NCI-H774 (cell line): ENCODE data around the gene HDAC9.

Experiments used
- DNase-seq: peaks from one replicate; lab custom pipeline; 2025; lab: John Stamatoyannopoulos, UW

HDAC9 gene

DNA sequence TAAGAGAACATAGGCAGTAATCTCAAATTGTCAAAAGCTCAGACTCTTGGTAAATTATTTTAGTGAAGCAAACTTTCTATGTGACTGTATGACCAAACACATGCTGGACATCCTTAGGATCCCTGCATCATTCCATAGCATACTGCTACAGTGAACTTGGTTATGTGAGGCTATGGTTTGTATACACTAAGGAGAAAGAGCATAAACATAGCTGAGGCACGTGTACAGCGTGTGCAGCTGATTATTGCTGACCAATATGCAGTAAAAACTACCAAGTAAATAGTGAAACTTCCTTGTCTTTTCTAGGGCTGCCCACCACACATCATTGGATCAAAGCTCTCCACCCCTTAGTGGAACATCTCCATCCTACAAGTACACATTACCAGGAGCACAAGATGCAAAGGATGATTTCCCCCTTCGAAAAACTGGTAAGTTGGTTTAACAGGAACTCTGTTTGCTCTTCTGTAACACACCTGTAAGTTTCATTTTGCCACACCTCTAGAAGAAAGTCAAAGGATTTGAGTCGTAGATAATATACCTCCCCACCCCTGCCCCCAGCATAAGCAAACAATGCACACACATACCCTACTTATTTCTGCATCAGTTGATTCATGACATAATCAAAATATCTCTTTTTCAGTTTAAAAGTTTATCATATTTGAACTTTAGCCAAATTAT, 98.2 kb downstream of the HDAC9 start:
- no peak for DNase-seq

DNA sequence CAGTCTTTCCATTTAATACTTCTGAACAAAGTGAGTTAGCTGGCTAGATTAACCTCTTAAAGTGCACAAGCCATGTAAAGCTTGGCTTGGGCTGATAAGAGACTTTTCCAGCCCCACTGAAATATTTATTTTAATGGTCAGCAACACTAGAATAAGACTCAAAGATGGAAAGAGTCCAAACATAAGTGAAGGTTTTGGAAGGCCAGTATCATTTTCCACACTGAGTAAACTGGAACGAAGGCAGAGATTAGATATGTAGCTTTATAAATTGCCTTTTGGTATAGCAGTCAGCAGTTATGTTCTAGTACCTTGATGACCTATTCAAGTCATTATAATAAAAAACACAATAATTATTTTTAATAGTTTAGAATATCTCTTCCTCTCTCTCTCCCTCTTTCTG, 102.2 kb downstream of the HDAC9 start:
- no peak for DNase-seq

DNA sequence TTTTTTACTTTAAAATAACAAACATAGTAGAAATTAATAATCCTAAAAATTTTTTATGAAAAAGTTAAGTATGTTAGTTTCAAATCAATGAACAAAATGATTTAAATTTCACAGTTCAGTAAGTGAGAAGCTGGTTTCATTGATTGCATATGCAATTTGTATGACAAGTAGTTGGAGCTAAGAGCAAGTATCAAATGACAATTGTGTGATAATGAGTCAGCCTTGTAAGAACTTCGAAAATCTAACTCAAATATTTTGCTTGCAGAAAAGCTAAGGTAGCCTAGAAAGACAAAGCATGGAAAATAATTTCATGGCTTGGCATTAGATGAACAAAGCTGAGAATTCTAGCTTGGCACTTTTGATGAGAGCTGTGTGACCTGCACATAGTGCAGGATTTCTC, 111.5 kb downstream of the HDAC9 start:
- no peak for DNase-seq

DNA sequence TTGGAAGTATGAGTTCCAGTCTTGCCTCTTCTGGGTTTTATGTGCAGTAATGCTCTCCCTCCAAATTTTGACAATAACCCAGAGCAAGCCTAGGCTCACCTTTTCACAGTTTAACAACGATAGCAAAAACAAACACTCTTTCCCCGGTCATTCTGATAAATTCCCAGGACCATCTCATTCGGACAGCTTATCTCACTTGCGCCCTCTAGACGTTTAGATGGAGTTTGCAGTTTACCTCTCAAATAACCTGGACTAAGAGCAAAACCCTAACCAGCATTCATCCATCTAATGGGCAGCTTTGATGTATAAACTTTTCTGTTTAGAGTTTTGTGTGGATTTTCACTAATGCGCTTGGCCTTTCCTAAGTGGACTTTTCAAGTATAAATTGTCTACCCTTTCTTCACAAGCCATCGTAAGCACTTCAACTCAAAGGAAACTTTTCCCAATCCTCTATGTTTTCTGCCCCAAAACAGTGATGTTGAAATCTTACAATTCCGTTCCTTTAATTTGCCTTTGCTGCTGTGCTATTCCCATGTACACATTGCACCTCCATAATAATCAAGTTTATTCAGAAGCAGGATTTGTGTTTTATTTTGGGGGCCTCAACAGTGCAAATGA, 114.9 kb downstream of the HDAC9 start:
- DNase-seq: no peak

DNA sequence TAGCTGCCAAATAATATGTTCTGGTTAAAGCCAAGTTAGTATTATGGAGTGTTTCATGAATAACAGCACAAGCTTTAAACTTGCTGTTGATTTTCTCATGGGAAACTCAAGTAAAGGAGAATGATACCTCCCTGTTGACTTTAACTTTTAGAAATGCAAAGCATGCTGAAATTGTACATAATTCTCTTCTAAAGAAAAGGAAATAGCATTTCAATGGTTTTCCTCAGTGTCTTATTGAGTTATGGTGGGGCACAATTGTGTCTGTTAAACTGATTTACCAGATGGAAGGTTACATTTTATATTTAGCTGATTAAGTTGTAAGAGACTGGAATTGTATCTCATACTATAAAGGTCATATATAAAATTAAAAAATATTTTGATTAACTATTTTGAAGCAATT, 119.3 kb downstream of the HDAC9 start:
- no peak for DNase-seq

DNA sequence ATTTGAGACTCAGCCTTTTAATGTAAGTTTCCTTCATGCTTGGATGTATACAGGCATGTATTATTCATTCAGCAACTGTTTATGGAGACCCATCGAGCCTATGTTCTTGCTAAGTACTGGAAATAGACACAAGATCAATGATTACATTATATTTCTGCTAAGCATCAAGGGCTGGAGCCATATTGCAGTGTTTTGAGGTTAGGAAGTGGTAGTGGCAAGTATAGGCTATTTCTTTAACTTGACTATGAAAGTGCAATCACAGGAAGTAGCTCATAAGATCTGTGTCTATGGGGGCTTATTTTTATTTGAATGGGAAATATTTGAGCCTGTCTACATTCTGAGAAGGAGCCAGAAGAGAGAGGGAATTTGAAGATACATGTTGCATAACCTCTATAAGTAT, 123.8 kb downstream of the HDAC9 start:
- no peak for DNase-seq

DNA sequence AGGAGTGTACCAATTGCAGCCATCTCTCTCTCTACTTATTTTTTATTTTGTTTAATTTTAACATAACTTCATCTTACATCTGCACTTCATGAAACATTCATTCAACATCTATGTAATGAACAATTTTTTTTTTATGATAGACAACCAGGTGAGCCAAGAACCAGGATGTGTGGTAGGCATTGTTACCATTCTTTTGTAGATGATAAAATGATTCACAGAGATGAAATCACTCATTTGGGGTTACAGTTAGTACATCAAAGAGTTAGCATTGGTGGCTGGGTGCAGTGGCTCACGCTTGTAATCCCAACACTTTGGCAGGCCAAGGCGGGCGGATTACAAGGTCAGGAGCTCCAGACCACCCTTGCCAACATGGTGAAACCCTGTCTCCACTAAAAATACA, 127.8 kb downstream of the HDAC9 start:
- DNase-seq: no peak

DNA sequence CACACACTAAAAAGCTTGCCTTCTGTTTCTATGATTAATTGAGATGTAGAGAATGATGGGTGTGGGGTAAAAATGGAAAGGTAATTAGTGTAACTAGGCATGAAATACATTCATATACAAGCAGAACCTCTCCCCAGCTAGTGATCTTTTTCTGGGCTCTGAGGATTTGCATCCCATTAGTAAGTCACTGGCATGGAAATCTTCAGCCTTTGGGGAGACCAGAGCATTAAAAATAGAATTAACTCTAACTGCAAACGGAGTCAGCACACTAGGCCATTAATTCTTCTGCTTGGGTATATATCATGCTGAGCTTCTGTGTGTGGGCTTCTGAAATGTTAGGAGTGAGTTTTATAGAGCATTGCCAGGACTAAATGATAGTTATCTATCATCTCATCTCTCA, 128.9 kb downstream of the HDAC9 start:
- DNase-seq: no peak

DNA sequence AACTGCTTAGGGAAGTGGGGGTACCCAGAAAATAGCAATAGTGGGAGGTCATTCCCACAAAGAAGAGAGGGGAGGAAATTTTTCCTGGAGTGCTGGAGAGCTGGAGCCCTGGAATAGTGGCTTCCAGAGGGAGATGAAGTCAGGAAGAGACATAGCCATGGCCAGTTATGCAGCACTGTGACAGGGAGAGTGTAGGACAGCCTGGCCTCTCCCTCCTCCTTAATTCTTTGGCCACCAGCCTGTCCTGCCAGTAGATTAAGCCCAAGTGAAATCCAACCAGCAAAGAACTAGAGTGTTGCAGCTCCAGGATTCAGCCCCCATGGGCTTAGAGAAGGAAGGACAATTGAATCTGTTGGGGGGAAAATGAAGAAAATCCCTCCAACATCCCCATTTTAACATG, 130.5 kb downstream of the HDAC9 start:
- DNase-seq: no peak

DNA sequence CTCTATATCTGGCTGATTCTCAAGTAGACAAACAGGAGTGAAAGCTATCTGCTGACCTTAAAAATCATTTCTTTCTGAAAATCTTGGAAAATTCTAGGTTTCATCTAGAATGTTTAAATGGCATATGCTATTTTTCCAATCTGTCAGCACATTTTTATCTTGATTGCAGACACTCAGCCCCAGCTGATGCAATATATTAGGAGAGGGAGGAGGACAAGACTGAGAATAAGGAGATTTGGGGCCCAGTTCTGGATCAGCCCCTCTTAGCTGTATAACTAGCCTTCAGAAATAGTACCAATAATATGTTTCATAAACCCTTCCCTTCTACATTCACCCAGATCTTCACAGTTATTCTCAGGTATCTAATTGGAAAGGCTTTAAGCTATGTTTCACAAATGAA, 131.2 kb downstream of the HDAC9 start:
- DNase-seq: no peak

DNA sequence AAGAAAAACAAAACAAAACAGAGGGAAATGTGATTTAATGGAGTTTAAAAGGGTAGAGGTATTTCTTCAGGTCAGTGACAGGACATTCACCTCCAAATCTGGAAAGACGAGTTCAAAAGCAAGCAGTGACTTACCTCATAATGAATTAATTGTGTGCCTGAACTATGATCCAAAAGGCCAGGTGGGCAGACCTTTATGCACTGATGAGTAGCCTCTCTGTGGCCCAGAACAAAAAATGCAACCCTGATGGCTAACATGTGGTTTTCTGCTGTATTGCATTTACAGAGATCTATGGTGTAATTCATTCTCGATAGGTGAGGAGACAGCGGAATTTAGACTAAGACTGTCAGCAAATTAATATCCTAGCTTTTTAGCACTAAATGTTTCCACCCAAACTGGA, 142.0 kb downstream of the HDAC9 start:
- DNase-seq: no peak

DNA sequence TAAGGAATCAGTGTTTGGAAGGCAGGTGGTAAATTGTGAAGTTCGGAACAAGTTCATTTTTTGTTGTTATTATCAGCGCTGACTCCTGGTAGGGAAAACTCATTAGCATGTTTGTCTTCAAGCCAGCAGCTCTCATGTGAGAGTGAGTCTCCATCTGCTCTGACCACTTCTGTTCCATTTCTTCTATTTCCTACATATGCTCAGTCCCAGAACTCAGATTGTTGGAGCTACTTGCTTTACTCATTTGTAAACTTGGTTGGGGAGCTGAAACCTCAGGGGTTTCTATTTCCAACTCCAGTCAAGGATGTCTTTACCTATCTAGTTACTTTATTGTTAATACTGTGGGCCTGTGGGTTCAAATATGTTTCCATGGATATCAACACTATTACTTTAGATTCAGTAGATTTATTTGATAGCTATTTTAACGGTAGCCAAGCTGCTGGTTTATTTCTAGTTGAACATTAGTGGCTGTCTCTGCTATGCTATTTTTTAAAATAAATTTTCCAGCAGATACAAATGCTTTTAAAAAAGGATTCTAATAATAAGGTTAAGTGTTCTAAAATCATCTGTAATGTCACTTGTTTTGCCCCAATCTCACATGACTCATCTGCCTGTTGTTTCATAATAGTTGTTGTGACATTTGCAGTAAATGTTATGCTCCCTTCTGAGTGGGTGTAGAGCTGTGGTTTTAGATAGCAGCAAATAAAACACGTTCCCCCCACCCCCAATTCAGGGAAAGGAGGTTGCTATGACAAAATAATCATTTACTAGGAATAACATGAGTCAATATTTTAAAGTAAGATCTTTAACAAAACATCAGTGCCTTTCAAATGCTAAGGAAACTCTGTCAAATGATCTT, 143.3 kb downstream of the HDAC9 start:
- DNase-seq: no peak

DNA sequence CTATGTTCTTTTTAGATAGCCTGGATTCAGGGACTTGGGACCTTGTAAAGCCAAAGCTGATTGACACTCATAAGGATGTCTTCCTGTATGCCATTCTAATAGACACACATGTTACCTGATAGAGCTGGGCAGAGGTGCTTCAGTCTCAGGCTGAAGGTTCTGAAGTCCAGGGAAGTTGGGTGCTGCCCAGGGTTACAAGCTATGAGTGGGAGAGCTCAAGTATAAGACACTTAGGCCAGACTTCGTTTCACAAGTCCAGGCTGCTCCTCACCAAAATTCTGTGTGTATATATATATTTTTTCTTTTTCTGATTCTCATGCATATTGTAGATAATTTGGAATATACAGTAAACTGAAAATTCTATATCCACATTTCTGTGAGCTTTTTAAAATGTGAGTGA, 144.2 kb downstream of the HDAC9 start:
- DNase-seq: no peak

DNA sequence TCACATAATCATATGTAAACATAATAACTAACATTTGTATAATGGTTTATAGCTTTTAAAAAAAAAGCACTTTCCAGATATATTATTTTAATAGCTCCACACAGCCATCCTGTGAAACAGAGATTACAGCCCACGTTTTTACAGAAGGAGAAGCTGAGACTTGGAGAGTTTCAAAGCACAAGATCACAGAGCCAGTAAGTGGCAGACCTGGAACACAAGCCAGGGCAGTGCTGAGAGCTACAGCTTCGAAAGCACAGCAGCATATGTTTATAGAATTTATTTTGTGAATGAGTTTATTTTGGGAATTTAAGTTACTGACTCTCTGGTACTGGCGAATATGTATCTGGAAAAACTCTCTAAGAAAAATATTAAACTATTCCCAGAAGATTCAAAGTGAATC, 149.4 kb downstream of the HDAC9 start:
- no peak for DNase-seq

DNA sequence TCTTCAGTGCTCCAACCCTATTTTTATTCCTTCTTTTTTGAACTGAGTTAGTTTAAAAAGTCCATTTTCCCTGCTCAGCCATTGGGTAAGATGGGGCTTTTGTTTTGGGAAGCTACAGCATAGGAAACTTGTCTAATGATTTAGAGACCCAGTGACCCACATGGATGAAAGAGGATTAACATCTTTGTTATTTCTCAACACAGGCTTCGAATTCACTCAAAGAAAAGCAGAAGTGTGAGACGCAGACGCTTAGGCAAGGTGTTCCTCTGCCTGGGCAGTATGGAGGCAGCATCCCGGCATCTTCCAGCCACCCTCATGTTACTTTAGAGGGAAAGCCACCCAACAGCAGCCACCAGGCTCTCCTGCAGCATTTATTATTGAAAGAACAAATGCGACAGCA, 152.0 kb downstream of the HDAC9 start:
- DNase-seq: no peak

DNA sequence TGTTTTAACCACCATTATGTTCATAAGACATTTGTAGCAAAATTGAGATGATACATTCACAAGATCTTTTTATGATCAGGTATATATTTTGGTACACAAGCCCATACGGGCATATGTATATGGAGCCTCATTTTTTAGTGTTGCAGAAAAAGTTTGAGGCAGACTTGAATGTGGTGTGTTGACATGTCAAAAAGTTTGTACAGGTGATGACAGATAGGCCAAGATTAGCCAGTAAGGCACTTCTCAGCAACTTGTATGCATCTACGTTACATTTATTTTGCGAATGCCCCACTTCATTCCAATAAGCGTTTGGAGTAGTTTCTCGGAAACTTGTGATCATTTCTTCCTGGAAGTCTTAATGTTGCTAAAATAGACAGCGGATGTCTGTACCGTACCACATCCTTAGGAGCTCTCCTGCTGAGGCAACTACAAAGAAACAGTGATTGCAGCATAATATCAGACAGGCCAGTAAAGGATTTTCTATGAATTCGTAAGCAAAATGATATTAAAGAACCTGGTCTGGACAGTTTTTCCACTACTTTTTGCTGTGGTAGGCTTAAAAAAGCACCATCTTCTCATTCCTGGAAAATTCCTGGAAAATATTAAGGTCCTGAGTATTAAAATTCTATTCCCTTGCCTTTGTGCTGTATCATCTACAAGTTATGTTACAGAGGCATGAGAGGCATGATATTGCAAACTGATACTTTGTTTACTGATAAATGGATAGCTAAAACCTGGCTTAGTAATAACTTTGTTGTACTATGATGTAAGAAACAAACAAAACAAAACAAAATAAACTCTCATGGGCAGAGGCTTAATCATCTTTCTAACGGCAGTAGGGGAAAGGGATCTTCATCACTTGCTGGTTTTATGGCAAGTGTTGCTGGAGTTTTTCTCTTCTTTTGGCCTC, 153.6 kb downstream of the HDAC9 start:
- no peak for DNase-seq

DNA sequence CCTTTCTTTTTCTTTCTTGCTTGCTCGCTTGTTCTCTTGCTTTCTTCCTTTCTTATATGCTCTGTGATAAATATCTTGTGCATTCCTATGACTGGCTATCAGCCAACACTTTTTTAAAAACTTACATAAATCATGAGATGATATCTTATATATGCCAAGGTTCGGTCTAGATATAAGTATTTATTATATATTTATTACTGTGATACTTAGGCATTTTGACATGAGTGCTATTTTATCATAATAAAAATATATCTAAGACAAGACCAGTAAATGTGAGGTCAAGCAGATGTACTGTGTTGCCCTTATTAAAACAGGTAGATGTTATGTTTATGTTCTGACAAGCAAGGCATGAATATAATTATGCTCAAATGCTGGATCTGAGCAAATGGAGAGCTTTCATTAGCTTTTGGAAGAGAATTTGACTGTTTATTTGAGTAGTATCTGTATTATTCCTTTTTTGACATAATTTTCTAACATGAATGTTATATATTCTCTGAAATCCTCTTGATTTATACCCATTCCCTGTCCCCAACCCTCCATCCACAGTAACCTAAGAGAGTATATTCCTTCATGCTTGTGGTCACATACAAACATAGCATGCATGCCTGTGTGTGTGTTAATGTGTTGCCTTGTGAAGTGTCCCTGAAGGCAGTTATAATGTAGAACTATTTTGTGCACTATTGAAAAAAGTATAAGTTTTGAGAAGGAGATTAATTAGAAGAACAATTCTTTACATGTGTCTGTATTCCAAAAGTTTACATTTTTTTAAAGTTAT, 158.0 kb downstream of the HDAC9 start:
- DNase-seq: no peak

DNA sequence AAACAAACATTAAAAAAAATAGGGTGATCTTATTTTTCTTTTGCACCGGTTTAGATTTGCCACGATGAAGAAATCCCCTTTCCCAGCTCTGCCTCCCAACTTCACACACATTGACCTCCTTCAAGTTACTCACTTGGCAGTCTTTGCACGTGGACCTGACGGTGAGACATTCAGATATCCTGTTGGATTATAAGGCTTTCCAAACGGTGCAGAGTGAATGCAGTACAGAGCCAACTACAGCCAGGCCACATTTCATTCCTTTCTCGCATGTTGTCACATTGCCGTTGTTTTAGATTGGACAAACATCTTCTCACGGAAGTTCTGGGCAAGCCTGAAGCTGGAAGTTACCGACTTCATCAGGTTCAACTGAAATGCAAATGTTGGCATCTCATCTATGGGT, 159.2 kb downstream of the HDAC9 start:
- no peak for DNase-seq

DNA sequence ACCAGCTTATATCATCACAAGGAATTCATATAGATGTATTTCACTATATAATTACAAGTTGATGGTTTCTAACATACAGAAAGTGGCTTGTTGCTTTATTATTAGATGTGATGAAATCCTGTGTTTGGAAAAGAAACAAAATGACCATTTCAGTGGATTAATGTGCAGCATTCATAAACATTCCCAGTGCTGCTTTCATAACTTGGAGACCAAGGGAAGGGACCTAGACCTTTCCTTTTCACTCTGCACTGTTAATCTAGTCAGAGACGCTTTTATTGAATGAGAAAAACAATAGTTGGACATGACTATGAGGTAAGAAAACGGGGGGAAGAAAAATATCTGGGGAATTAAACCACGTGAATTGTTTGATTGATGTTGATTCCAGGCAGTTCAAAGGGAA, 160.0 kb downstream of the HDAC9 start:
- no peak for DNase-seq

DNA sequence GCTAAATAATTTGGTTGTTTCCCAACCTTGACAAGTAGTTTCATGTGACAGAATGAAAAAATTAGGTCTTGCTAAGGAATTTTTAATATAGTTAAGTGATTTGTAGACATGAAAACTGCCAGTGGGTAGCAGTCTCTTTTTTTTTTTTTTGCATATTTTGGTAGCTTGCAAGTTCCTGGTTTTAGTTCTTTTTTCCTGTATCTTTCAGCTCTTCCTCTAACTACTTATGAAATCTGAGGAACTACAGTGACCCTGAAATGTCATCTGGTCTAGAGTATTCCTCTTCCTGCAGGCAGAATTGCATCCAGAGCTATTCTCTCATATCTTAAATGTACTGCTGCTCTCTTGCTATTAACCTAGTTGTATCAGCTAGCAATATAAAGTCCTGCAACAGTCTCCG, 160.4 kb downstream of the HDAC9 start:
- no peak for DNase-seq

DNA sequence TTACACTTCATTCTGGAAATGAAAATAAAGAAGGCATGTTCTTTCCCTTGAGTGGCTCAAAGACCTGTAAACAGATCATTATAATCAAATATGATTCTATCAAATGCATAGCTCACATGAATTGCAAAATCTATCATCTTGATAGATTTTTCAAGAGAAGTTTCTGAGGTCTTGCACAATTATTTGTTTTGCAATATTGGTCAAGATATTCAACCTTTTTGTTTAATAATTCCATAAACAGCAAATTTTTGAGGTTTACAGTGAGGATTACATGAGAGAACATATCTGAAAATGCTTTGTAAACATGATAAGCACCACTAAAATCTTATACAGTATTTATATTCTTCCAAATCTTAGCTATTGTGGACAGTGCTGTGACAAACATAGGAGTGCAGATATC, 160.8 kb downstream of the HDAC9 start:
- DNase-seq: no peak

DNA sequence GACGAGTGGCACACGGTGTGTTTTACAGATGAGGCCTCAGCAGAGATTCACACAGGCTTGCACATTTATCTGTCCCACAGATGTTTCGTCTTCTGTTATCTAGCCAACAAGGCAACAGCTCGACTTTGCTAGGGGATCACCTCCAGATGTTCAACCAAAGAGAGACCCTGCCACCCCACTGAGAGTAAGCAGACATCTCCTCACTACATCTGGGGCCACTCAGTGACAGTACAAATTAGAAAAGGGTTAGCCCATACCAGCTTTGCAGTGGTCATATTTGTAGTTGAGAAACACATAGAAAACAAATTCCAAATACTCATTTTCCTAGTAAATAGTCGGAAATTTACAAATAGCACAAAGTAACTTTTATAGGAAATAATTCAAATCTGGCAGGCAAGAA, 164.2 kb downstream of the HDAC9 start:
- no peak for DNase-seq
